SKM-1 treated with dmso at 0.1 percent for 144 hours (cell line): Measurements from ENCODE around the gene FTO.
"Not testable (repeated sequence)": the region's sequence is repeated elsewhere in the genome, so short reads cannot be mapped to it uniquely, and the experiment has no call there.

ENCODE experiments used
- DNase-seq: peaks from one replicate; lab custom pipeline; 2025; ENCODE audit not compliant: unreplicated experiment; lab: John Stamatoyannopoulos, UW

FTO gene

GRCh38 chr16:53855056-53855455, 151.1 kb downstream of the FTO start:
- DNase-seq: no peak

DNA sequence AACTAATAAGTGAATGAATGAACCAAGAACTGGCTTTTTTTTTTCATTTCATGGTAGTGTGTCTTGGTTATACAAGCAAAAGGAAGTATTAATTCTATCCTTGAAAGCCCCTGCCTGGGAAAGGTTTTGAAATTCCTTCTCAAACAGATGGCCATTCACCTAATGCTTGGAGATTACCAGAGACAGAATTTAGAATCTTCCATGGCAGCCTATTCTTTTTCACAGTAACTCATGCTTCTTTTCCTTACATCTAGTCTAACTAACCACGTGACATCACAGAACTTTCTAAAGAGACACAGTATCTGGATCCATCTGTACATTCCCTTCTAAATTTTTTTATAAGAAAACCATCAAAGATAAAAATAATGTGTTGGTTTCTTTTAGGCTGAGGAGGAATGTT, 151.6 kb downstream of the FTO start:
- no peak for DNase-seq

- DNase-seq: no peak
Observed at GRCh38 chr16:53859995-53860540, 156.1 kb downstream of the FTO start.

GRCh38 chr16:53863861-53864260, 159.9 kb downstream of the FTO start:
- no peak for DNase-seq

- peak; percentile 77 for DNase-seq
Observed at GRCh38 chr16:53864819-53865493, 161.0 kb downstream of the FTO start.

DNA sequence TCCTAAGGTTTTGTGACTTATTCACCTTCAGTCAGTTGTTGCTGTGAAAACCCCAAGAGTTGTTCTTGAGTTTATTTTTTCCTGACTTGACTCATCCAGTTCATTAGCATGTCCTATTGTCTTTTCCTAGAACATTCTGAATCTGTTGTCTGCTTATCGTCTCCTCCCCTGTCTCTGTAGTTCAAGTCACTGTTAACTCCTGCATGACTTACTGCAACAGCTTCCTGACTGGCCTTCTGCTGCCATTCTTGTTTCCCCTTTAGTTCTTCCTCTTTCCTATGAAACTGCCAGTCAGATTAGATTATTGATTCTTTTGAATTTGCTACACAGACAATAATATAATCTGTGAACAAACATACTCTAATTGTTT, 161.5 kb downstream of the FTO start:
- peak; percentile 88 for DNase-seq

DNA sequence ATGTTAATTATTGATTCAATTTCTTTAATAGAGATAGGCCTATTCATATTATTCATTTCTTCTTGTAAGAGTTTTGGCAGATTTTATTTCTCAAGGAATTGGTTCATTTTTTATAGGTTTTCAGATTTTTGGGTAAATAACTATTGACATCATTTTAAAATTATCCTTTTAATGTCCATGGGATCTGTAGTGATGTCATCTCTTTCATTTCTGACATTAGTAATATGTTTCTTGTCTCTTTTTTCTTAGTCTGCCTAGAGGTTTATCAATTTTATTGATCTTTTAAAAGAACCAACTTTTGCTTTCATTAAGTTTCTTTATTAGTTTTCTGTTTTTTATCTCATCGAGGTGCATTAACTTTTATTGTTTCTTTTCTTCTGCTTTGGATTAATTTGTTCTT, 162.6 kb downstream of the FTO start:
- DNase-seq: no peak

GRCh38 chr16:53870831-53871230, 166.9 kb downstream of the FTO start:
- DNase-seq: no peak

GRCh38 chr16:53872248-53873221, 168.6 kb downstream of the FTO start:
- DNase-seq: no peak

- no peak for DNase-seq
Observed at GRCh38 chr16:53876811-53877210, 172.9 kb downstream of the FTO start.

DNA sequence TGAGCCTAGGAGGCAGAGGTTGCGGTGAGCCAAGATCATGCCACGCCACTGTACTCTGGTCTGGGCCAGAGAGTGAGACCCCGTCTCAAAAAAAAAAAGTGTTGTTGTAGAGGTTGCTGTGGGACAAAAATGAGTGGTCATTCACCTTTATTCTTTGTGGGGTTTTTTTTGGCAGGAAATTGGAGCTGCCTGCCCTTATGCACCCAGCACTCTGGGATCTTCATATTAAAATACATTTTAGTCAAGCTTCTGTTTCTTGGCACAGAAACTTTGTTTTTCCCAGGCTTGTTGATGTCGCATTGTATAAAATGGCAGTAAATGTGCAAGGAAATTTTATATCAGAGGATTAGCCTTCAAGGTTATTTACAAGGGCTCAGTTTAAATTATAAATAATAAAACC, 174.3 kb downstream of the FTO start:
- DNase-seq: no peak

DNA sequence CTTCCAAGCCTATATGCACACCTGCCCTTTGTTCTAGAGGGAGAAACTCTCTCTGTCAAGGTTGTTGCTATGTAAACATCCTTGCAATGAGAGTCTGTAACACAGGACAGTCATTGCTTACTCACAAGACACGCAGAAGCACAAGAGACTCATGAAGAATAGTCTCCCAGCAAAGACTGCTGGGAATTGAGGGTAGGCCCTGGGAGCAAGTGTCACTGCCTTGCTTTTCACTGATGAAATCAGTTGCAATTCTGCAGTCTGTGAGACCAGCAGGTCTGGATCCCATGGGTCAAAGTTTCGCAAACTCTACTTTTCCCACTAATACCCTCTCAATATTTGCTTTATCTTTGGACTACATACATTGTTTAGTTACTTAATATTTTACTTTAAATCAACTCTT, 177.4 kb downstream of the FTO start:
- no peak for DNase-seq

DNA sequence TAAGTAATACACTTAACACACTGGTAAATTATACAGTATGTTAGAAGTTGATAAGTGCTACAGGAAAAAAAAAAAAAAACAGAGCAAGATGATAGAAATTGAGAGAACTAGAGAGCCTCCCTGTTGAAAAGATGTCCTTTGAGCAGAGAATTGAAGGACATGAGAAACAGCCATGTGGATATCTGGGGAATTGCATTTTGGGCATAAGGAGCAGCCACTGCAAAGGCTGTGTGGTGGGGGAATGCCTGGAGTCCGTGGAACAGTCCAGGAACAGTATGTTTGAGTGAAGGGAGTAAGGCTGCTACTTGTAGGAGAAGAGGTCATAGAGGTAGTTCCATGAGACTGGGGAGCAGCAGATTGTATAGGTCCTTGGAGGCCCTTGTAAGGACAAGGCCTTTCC, 178.4 kb downstream of the FTO start:
- DNase-seq: no peak

GRCh38 chr16:53884748-53885147, 180.8 kb downstream of the FTO start:
- no peak for DNase-seq

- DNase-seq: no peak
Observed at GRCh38 chr16:53886482-53887378, 182.8 kb downstream of the FTO start.

GRCh38 chr16:53888222-53888621, 184.3 kb downstream of the FTO start:
- DNase-seq: no peak

DNA sequence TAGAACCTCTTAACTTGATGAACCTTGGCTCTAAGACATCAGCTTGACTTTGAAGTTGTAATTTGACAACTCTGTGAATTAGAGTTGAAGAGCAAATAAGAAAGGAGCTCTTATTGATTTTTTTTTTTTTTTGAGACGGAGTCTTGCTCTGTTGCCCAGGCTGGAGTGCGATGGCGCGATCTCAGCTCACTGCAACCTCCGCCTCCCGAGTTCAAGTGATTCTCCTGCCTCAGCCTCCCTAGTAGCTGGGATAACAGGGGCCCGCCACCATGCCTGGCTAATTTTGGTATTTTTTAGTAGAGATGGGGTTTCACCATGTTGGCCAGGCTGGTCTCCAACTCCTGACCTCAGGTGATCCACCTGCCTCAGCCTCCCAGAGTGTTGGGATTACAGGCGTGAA, 186.9 kb downstream of the FTO start:
- not testable (repeated sequence) for DNase-seq

- DNase-seq: no peak
Observed at GRCh38 chr16:53891409-53892139, 187.6 kb downstream of the FTO start.

DNA sequence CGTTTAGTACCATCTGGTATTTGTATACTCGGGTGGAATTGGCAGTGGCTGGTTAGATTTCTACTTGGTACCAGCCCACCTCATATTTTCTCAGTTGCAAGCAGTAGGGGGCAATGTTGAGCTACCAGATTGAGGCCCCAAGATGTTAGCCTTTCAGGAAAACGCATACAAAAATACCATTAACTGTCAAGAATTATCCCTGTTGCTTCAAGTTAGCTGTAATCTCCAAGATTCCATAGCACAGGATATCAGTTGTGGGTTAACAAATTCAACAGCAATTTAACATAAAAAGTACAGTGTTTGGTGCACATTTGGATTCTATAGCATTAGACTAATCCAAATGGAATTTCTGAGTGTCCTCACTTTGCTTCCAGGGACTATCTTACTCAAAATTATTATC, 188.2 kb downstream of the FTO start:
- DNase-seq: peak; percentile 28

DNA sequence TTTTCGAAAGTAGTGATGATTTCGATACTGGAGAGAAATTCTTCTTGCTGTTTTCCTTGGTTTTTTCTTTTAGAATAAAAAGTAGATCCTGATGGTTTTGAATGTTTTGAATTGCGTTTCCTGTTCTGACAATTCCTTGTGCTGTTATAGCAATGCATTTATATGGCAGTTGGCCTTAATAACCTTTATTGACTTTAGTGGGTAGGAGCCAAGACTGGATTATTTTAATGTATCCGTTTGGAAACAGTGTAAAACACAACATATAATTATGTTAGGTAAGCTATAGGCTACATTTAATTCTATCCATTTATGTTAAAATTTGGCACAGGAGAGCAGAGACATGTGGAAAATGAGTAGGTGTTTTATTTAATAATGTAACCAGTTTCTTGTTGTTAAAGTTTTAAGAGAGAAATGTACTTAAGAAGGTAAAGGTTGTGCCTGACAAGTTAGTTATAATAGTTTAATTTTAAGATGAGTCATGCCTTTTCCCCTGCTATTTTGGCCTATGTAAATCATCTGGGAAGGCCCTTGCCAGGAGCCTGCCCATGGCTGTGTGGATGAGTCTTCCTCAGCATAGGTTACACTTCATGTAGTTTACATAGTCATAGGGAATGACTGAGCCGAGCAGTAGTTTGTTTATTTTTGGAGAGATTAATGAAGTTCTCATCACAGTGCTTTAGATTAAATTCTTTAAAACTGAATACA, 189.9 kb downstream of the FTO start:
- DNase-seq: no peak
